GM19455 (cell line): ENCODE data around the gene USP17L25.
"Not testable (repeated sequence)": the region's sequence is repeated elsewhere in the genome, so short reads cannot be mapped to it uniquely, and the experiment has no call there.

ENCODE experiments used
- ATAC-seq: cut with Tn5 transposase; IDR thresholded peaks from one replicate; pipeline ENCODE4 v1.9.1; 2021; ENCODE audit not compliant: unreplicated experiment

The USP17L25 gene

DNA sequence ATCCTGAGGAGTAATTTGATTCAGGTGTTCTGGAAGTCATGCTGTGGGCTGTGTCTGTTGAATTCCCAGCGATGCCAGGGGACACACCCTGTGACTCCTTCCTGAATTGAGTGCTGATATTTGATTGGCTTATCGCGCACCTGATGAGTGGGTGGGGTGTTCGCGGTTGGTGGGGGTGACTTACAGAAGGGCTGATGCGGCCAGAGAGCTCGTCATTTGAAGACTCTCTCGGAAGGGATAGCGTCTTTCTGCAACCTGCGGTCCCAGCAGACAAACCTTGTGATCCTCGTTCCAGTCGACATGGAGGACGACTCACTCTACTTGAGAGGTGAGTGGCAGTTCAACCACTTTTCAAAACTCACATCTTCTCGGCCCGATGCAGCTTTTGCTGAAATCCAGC is at the start of gene USP17L25:
TSS of gene USP17L25 (plus strand) at position 301 of the 400 bp plus-strand sequence. CDS start at position 301, 0 bp downstream.
- not testable (repeated sequence) for ATAC-seq

GRCh38 chr4:9324191-9324590 is 5.5 kb upstream of the USP17L25 start:
- ATAC-seq: not testable (repeated sequence)

- ATAC-seq: not testable (repeated sequence)
Measured at GRCh38 chr4:9324865-9325264, 4.8 kb upstream of the USP17L25 start, which contains the start of gene USP17L24. Gene USP17L24 (plus strand): TSS chr4:9325165. CDS start chr4:9325165, 0 bp downstream.

DNA sequence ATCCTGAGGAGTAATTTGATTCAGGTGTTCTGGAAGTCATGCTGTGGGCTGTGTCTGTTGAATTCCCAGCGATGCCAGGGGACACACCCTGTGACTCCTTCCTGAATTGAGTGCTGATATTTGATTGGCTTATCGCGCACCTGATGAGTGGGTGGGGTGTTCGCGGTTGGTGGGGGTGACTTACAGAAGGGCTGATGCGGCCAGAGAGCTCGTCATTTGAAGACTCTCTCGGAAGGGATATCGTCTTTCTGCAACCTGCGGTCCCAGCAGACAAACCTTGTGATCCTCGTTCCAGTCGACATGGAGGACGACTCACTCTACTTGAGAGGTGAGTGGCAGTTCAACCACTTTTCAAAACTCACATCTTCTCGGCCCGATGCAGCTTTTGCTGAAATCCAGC is 4.6 kb downstream of the USP17L25 start, which contains the start of gene USP17L26:
TSS of gene USP17L26 (plus strand) at position 301 of the 400 bp plus-strand sequence. CDS start at position 301, 0 bp downstream.
- not testable (repeated sequence) for ATAC-seq

DNA sequence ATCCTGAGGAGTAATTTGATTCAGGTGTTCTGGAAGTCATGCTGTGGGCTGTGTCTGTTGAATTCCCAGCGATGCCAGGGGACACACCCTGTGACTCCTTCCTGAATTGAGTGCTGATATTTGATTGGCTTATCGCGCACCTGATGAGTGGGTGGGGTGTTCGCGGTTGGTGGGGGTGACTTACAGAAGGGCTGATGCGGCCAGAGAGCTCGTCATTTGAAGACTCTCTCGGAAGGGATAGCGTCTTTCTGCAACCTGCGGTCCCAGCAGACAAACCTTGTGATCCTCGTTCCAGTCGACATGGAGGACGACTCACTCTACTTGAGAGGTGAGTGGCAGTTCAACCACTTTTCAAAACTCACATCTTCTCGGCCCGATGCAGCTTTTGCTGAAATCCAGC is 9.4 kb downstream of the USP17L25 start, which contains the start of gene USP17L5:
TSS of gene USP17L5 (plus strand) at position 301 of the 400 bp plus-strand sequence. CDS start at position 301, 0 bp downstream.
- not testable (repeated sequence) for ATAC-seq

GRCh38 chr4:9343848-9344247 is 14.1 kb downstream of the USP17L25 start, which contains the start of gene USP17L27:
Gene USP17L27 (plus strand): TSS chr4:9344148. CDS start chr4:9344148, 0 bp downstream.
- not testable (repeated sequence) for ATAC-seq

- ATAC-seq: not testable (repeated sequence)
Measured at GRCh38 chr4:9348593-9348992, 18.9 kb downstream of the USP17L25 start, which contains the start of gene USP17L28. Gene USP17L28 (plus strand): TSS chr4:9348893. CDS start chr4:9348893, 0 bp downstream.

- not testable (repeated sequence) for ATAC-seq
Measured at GRCh38 chr4:9350866-9351265, 21.2 kb downstream of the USP17L25 start.

DNA sequence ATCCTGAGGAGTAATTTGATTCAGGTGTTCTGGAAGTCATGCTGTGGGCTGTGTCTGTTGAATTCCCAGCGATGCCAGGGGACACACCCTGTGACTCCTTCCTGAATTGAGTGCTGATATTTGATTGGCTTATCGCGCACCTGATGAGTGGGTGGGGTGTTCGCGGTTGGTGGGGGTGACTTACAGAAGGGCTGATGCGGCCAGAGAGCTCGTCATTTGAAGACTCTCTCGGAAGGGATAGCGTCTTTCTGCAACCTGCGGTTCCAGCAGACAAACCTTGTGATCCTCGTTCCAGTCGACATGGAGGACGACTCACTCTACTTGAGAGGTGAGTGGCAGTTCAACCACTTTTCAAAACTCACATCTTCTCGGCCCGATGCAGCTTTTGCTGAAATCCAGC is 23.6 kb downstream of the USP17L25 start, which contains the start of gene USP17L29:
TSS of gene USP17L29 (plus strand) at position 301 of the 400 bp plus-strand sequence. CDS start at position 301, 0 bp downstream.
- ATAC-seq: not testable (repeated sequence)

DNA sequence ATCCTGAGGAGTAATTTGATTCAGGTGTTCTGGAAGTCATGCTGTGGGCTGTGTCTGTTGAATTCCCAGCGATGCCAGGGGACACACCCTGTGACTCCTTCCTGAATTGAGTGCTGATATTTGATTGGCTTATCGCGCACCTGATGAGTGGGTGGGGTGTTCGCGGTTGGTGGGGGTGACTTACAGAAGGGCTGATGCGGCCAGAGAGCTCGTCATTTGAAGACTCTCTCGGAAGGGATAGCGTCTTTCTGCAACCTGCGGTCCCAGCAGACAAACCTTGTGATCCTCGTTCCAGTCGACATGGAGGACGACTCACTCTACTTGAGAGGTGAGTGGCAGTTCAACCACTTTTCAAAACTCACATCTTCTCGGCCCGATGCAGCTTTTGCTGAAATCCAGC is 33.1 kb downstream of the USP17L25 start, which contains the start of gene USP17L30:
TSS of gene USP17L30 (plus strand) at position 301 of the 400 bp plus-strand sequence. CDS start at position 301, 0 bp downstream.
- not testable (repeated sequence) for ATAC-seq

GRCh38 chr4:9379881-9380280 is 50.2 kb downstream of the USP17L25 start:
- ATAC-seq: not testable (repeated sequence)
